Trophoblast cell (in vitro differentiated cells and primary cell): ENCODE measurements around the gene MOV10.

Source experiments
- DNase-seq, 2 donors: peaks; one replicate each; pipeline ENCODE4 v3.0.0-alpha.2; 2016
- H2AFZ ChIP-seq: 2 replicates; pipeline ENCODE4 v1.6.1; 2013; ENCODE audit warnings: low read length, moderate library complexity, mild to moderate bottlenecking; ENCODE audit not compliant: insufficient read depth, poor library complexity
- H2AK5ac ChIP-seq: 2 replicates; pipeline ENCODE4 v1.6.1; 2013; ENCODE audit warnings: mild to moderate bottlenecking, low read length
- H2BK120ac ChIP-seq: 2 replicates; pipeline ENCODE4 v1.6.1; 2013; ENCODE audit warnings: low read length, mild to moderate bottlenecking, moderate library complexity; ENCODE audit not compliant: insufficient read depth, poor library complexity
- H2BK12ac ChIP-seq: 2 replicates; pipeline ENCODE4 v1.6.1; 2013; ENCODE audit warnings: mild to moderate bottlenecking, low read length, moderate library complexity
- H2BK5ac ChIP-seq: 2 replicates; pipeline ENCODE4 v1.6.1; 2013; ENCODE audit warnings: low read length, low read depth, moderate library complexity, mild to moderate bottlenecking; ENCODE audit not compliant: poor library complexity
- H3K14ac ChIP-seq: 2 replicates; pipeline ENCODE4 v1.6.1; 2013; ENCODE audit warnings: mild to moderate bottlenecking, low read length
- H3K18ac ChIP-seq: 2 replicates; pipeline ENCODE4 v1.6.1; 2013; ENCODE audit warnings: mild to moderate bottlenecking, low read length
- H3K23ac ChIP-seq: 2 replicates; pipeline ENCODE4 v1.6.1; 2013; ENCODE audit warnings: low read length
- H3K27ac ChIP-seq: 2 replicates; pipeline ENCODE4 v1.5.1; 2013; ENCODE audit warnings: low read depth, mild to moderate bottlenecking, inconsistent platforms, low read length, moderate library complexity
- H3K27me3 ChIP-seq: 2 replicates; pipeline ENCODE4 v1.6.1; 2013; ENCODE audit warnings: inconsistent platforms, mild to moderate bottlenecking, low read length, moderate library complexity; ENCODE audit not compliant: insufficient read depth
- H3K36me3 ChIP-seq, 2 experiments: 1 replicate in 1 of 2; 2 replicates in 1 of 2; pipeline ENCODE4 v1.6.1; 2013; ENCODE audit warnings: low read length in 2 of 2, mild to moderate bottlenecking in 2 of 2, moderate library complexity in 1 of 2; ENCODE audit not compliant: insufficient read depth in 2 of 2, control insufficient read depth in 1 of 2
- H3K4ac ChIP-seq: 2 replicates; pipeline ENCODE4 v1.6.1; 2013; ENCODE audit warnings: low read depth, mild to moderate bottlenecking, low read length, moderate library complexity
- H3K4me1 ChIP-seq, 2 experiments: 1 replicate in 1 of 2; 2 replicates in 1 of 2; pipeline ENCODE4 v1.6.1; 2013; ENCODE audit warnings: low read length in 2 of 2, mild to moderate bottlenecking in 2 of 2, moderate library complexity in 1 of 2; ENCODE audit not compliant: insufficient read depth in 2 of 2, control insufficient read depth in 1 of 2
- H3K4me2 ChIP-seq: 2 replicates; pipeline ENCODE4 v1.6.1; 2013; ENCODE audit warnings: inconsistent platforms, mild to moderate bottlenecking, low read length, moderate library complexity
- H3K4me3 ChIP-seq: 2 replicates; pipeline ENCODE4 v1.5.1; 2013; ENCODE audit warnings: mild to moderate bottlenecking, low read depth, low read length, inconsistent platforms
- H3K79me1 ChIP-seq: one replicate; pipeline ENCODE4 v1.6.1; 2013; ENCODE audit warnings: low read length
- H3K79me2 ChIP-seq: 2 replicates; pipeline ENCODE4 v1.6.1; 2013; ENCODE audit warnings: low read length, mild to moderate bottlenecking; ENCODE audit not compliant: control insufficient read depth, insufficient read depth, poor library complexity
- H3K9ac ChIP-seq: 2 replicates; pipeline ENCODE4 v1.6.1; 2013; ENCODE audit warnings: mild to moderate bottlenecking, low read length
- H3K9me3 ChIP-seq: 2 replicates; pipeline ENCODE4 v1.6.1; 2013; ENCODE audit warnings: low read depth, mild to moderate bottlenecking, control low read depth, inconsistent platforms, low read length; ENCODE audit not compliant: insufficient read depth
- H4K12ac ChIP-seq: 2 replicates; pipeline ENCODE4 v1.6.1; 2013; ENCODE audit warnings: low read depth, mild to moderate bottlenecking, low read length, moderate library complexity
- H4K8ac ChIP-seq: 2 replicates; pipeline ENCODE4 v1.6.1; 2013; ENCODE audit warnings: low read depth, mild to moderate bottlenecking, low read length, moderate library complexity
- H4K91ac ChIP-seq: one replicate; pipeline ENCODE4 v1.6.1; 2013; ENCODE audit warnings: low read depth, mild to moderate bottlenecking, low read length, moderate library complexity
- WGBS: extraction: QIAGEN DNeasy Blood & Tissue Kit; methylation state at CpG from one replicate; pipeline ENCODE4 v1.1.7; 2013; ENCODE audit warnings: missing lambda C conversion rate; ENCODE audit not compliant: insufficient read length, insufficient coverage; ENCODE audit errors: extremely low coverage; 5-methylcytosine and 5-hydroxymethylcytosine counted together

Gene MOV10

DNA sequence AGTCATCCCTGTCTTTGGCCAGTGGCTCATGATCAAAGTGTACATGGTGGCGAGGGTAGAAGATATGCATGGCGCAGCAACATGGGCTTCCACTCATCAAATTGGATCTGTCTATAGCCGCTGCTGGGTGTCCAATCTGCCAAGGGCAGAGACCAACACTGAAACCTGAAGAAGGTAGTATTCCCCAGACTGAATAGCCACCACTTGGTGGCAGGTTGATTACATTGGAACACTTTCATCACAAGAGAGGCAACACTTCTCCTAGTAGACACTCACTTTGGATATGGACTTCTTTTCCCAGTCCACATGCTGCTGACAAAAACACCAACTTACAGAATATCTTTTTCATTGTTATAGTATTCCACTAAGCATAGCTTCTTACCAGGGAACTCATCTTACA, 63.1 kb downstream of the MOV10 start:
- Histone ChIP-seq H3K79me2 (no peaks in the 10 kb centered on the region), H3K79me1 (no peaks in the 10 kb centered on the region), H3K9ac (no peak overlapping the region), H2BK5ac (no peak overlapping the region), H4K12ac (no peak overlapping the region), H3K4ac (no peak overlapping the region), H3K23ac (no peak overlapping the region), H3K14ac (no peak overlapping the region), H4K8ac (no peak overlapping the region), H2BK12ac (no peak overlapping the region), H3K27me3 (no peaks in the 10 kb centered on the region), H3K18ac (no peak overlapping the region), H3K36me3 (no peaks in the 10 kb centered on the region), H3K27ac (no peak overlapping the region), H3K4me1 (no peaks in the 10 kb centered on the region), H3K9me3 (no peaks in the 10 kb centered on the region), H3K4me2 (no peak overlapping the region), H2AK5ac (no peak overlapping the region), H2BK120ac (no peak overlapping the region), H3K4me3 (no peak overlapping the region), H2AFZ (no peak overlapping the region), H4K91ac (no peak overlapping the region)
- no CpG with 5 or more reads among the region's 3 CpGs for WGBS
- DNase-seq: no peak

DNA sequence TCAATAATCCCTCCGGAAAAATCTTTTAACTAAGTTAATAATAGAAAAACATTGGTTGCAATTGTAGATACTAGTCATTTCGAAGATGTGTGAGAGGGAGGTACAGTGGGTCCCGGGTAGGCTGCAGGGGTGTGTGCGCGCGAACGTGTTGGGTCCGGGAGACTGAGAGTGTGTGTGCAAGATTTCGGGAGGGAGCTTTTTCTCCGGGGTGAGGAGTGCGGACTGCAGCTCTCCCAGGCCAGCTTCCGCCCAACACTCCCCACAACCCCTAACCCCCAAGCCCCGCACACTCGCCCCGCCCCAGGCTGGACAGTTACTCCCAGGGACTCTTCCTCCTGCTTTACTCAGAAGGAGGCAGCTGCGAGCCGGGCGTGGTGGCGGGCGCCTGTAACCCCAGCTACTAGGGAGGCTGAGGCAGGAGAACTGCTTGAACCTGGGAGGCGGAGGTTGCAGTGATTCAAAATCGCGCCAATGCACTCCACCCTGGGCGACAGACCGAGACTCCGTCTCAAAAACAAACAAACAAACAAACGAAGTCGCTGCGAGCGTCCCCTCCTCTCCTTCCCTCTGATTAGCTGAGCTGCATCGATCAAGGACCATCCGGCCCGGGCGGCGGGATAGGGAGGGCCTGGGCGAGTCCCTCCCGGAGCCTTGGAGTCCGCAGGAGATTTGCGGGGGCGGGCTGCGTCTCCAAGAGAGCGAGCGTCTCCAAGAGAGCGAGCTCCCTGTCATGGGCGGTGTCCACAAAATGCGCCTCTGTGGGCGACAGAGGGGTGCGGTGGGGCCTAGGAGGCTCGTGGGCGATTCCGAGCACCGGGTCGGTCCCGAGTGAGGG, 68.9 kb downstream of the MOV10 start:
- Histone ChIP-seq H2AK5ac (no peak overlapping the region), H2BK120ac (no peak overlapping the region), H2AFZ (no peak overlapping the region), H2BK12ac (no peak overlapping the region), H3K79me1 (no peaks in the 10 kb centered on the region), H2BK5ac (no peak overlapping the region), H3K4me3 (peak overlapping the region; percentile 25), H3K9me3 (peaks cover 1% of the 10 kb centered on the region), H3K4me2 (peak overlapping the region; percentile 75), H3K27ac (no peak overlapping the region), H3K14ac (no peak overlapping the region), H3K79me2 (no peaks in the 10 kb centered on the region), H4K8ac (no peak overlapping the region), H4K12ac (no peak overlapping the region), H4K91ac (no peak overlapping the region), H3K27me3 (peaks cover 7% of the 10 kb centered on the region), H3K36me3 (no peaks in the 10 kb centered on the region), H3K9ac (no peak overlapping the region), H3K4ac (no peak overlapping the region), H3K23ac (no peak overlapping the region), H3K4me1 (peaks cover 5 to 7% of the 10 kb centered on the region in 2 experiments), H3K18ac (no peak overlapping the region)
- WGBS: no CpG with 5 or more reads among the region's 54 CpGs
- no peak for DNase-seq

DNA sequence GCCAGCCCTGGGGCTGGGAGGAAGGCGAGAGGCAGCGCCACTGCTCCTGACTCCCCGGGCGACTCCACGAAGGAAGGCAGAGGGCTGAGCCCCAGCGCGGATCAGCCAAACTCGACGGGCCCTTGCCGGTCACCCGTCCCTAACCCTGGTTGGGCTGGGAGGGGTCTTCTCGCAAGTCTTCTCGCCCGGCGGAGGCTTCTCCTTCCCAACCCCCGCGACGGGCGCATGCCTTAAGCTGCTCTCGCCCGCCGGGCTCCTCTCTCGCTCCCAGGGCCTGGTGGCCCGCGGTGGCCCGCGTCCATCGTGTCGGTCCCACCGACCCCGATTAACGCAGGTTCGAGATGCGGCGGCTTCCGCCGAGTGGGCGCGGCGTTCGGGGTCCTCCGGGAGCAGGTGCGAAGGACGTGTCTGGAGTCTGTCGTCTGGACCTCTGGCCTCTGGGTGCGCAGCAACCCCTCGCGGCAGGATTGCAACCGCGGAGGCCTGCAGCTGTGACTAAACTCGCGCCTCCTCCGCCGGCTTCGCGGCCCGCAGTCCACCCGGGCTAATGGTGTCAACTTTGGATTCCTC, 69.6 kb downstream of the MOV10 start:
- WGBS: no CpG with 5 or more reads among the region's 58 CpGs
- Histone ChIP-seq H2AK5ac (no peak overlapping the region), H3K9ac (no peak overlapping the region), H3K23ac (no peak overlapping the region), H2BK120ac (no peak overlapping the region), H4K91ac (no peak overlapping the region), H3K27me3 (peaks cover 7% of the 10 kb centered on the region), H3K79me2 (no peaks in the 10 kb centered on the region), H4K12ac (no peak overlapping the region), H3K9me3 (peaks cover 1% of the 10 kb centered on the region), H2BK5ac (no peak overlapping the region), H3K27ac (no peak overlapping the region), H2AFZ (no peak overlapping the region), H3K4me2 (peak overlapping the region; percentile 75), H3K14ac (no peak overlapping the region), H2BK12ac (no peak overlapping the region), H3K4ac (no peak overlapping the region), H3K36me3 (no peaks in the 10 kb centered on the region), H3K4me3 (peak overlapping the region; percentile 25), H3K18ac (no peak overlapping the region), H3K4me1 (peaks cover 5 to 7% of the 10 kb centered on the region in 2 experiments), H4K8ac (no peak overlapping the region), H3K79me1 (no peaks in the 10 kb centered on the region)
- DNase-seq: peak; percentile 35 to 57

DNA sequence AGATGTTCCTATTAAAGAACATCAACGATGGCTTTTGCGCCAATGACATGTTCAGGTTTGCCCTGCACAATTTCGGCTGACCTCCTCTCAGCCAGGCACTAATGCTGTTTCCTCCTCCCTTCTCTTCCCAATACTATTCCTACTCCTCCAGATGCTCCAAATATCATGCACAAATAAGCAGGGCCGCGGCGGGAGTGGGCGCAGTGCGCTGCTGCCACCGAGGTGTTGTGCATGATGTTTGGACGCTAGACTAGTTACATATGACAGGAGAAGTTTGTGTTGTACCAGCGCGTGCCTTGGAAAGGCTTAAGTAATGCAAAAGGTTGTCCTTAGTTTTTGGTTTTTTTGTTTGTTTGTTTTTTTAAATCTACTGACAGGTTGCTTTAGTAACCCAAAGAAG, 73.9 kb downstream of the MOV10 start:
- H2AK5ac ChIP-seq: no peak overlapping the region
- H3K9me3 ChIP-seq: peaks cover 1% of the 10 kb centered on the region
- WGBS: no CpG with 5 or more reads among the region's 12 CpGs
- peaks cover 7% of the 10 kb centered on the region for H3K27me3 ChIP-seq
- no peak overlapping the region for H3K18ac ChIP-seq
- H2BK12ac ChIP-seq: no peak overlapping the region
- no peak overlapping the region for H3K9ac ChIP-seq
- no peaks in the 10 kb centered on the region for H3K79me1 ChIP-seq
- H2AFZ ChIP-seq: no peak overlapping the region
- no peak overlapping the region for H2BK120ac ChIP-seq
- no peak overlapping the region for H3K4me3 ChIP-seq
- no peak overlapping the region for H4K12ac ChIP-seq
- no peak overlapping the region for H4K8ac ChIP-seq
- H3K27ac ChIP-seq: no peak overlapping the region
- no peak overlapping the region for H3K4ac ChIP-seq
- no peak for DNase-seq
- no peaks in the 10 kb centered on the region for H3K36me3 ChIP-seq
- H2BK5ac ChIP-seq: no peak overlapping the region
- no peak overlapping the region for H3K4me2 ChIP-seq
- H3K23ac ChIP-seq: no peak overlapping the region
- peaks cover 5 to 7% of the 10 kb centered on the region in 2 experiments for H3K4me1 ChIP-seq
- no peak overlapping the region for H4K91ac ChIP-seq
- H3K14ac ChIP-seq: no peak overlapping the region
- no peaks in the 10 kb centered on the region for H3K79me2 ChIP-seq
